SK-N-MC (cell line): Measurements from ENCODE around the gene DCAF11.

ENCODE experiments used
- DNase-seq: peaks from one replicate; pipeline ENCODE4 v3.0.0-alpha.2; 2011; ENCODE audit warnings: low read depth, low spot score
- H3K27ac ChIP-seq: fragments of 200-600 bp; sonication (generic); 2 replicates; pipeline ENCODE4 v1.5.1; 2016; ENCODE audit warnings: mixed run types
- H3K36me3 ChIP-seq: fragments of 200-600 bp; sonication (generic); 2 replicates; pipeline ENCODE4 v1.6.1; 2017; ENCODE audit warnings: antibody characterized with exemption, low read length, mixed read lengths; ENCODE audit not compliant: insufficient read depth
- H3K4me3 ChIP-seq: fragments of 200-600 bp; sonication (generic); 2 replicates; pipeline ENCODE4 v1.5.1; 2016
- H3K9ac ChIP-seq: fragments of 200-600 bp; sonication (generic); 2 replicates; pipeline ENCODE4 v1.8.0; 2017; ENCODE audit warnings: mixed run types, mixed read lengths; ENCODE audit not compliant: insufficient read length
- H3K9me3 ChIP-seq: fragments of 200-600 bp; sonication (generic); 2 replicates; pipeline ENCODE4 v1.6.1; 2017; ENCODE audit warnings: low read depth, mild to moderate bottlenecking, antibody characterized with exemption, low read length, moderate library complexity, mixed read lengths
- EZH2 ChIP-seq: fragments of 200-600 bp; sonication (generic); IDR thresholded peaks from one replicate; pipeline ENCODE4 v1.6.1; 2017; ENCODE audit warnings: antibody characterized with exemption
- FOXP2 ChIP-seq: optimal IDR thresholded peaks from 2 replicates; pipeline ENCODE3; 2011; ENCODE audit warnings: mild to moderate bottlenecking, moderate library complexity; ENCODE audit not compliant: insufficient read depth; ENCODE audit errors: extremely low read length, control extremely low read depth
- POLR2AphosphoS5 ChIP-seq: IDR thresholded peaks from 2 replicates; pipeline ENCODE4 v1.6.1; 2012; ENCODE audit warnings: mild to moderate bottlenecking, low read depth, low read length, borderline replicate concordance

DCAF11 gene

DNA sequence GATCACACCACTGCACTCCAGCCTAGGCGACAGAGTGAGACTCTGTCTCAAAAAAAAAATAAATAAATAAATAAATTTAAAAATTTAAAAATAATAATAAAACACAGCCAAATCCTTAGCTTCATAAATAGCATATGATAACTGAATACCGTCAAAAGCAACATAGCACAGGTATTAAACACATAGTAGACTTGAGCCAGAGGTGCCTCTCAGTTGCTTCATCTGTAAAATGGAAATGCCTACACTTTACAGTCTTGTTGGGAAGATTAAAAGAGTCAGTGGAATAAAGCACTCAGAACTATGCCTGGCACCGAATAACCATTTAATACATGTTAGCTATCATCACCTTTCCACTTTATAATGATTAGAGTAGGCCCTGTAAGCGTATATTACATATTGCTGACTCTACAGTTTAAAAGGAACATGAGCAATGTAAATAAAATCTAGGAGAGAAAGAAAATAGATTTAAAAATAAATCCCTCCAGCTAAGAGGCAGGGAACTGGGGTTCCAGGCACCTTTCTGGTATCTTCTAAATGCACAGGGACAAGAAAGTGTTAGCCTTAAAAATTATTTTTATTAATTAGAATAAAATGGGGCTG is 7.8 kb upstream of the DCAF11 start:
- H3K4me3 ChIP-seq = no peak overlapping the region
- DNase-seq = no peak
- H3K27ac ChIP-seq = no peak overlapping the region
- H3K36me3 ChIP-seq = peaks cover 20% of the 10 kb centered on the region; the same call in 1 of the 2 replicates
- no peak overlapping the region for H3K9ac ChIP-seq
- TF ChIP-seq FOXP2 (no peak), EZH2 (no peak), POLR2AphosphoS5 (no peak)
- H3K9me3 ChIP-seq = no peaks in the 10 kb centered on the region

DNA sequence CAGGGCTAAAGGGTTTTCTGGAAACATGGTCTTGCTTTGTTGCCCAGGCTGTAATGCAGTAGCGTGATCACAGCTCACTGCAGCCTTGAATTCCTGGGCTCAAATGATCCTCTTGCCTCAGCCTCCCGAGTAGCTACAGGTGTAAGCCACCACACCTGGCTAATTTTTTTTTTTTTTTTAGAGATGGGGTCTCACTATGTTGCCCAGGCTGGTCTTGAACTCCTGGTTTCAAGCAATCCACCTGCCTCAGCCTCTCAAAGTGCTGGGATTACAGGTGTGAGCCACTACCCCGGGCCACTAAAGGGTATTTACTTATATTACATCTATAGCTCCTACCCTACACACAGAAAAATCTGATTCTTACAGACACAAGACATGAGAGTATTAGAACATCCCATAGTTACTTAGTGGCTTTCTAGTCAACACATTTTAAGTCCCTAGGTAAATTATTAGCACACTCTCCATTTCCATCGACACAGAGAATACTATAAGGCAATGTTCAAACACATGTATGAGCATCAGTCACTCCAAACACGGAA is 6.2 kb upstream of the DCAF11 start:
- Histone ChIP-seq H3K9me3 (no peaks in the 10 kb centered on the region), H3K27ac (no peak overlapping the region), H3K4me3 (no peak overlapping the region), H3K36me3 (peaks cover 7% of the 10 kb centered on the region; the same call in 1 of the 2 replicates), H3K9ac (no peak overlapping the region)
- no peak for TF ChIP-seq POLR2AphosphoS5
- TF ChIP-seq FOXP2 = no peak
- TF ChIP-seq EZH2 = no peak
- no peak for DNase-seq

DNA sequence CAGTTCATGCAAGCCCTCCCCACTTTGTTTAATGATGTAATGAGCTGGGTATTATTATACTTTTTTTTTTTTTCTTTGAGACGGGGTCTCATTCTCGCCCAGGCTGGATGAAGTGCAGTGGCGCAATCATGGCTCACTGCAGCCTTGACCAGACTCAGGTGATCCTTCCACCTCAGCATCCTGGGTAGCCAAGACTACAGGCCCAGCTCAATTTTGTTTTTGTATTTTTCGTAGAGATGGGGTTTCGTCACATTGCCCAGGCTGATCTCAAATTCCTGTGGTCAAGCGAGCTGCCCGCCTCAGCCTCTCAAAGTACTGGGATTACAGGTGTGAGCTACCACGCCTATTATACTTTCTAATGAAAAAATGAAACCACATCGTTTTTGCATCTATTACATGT is 4.5 kb upstream of the DCAF11 start:
- no peak for TF ChIP-seq POLR2AphosphoS5
- TF ChIP-seq FOXP2 = no peak
- TF ChIP-seq EZH2 = no peak
- Histone ChIP-seq H3K9ac (no peak overlapping the region), H3K9me3 (no peaks in the 10 kb centered on the region), H3K4me3 (no peak overlapping the region), H3K36me3 (no peaks in the 10 kb centered on the region; the same call in 1 of the 2 replicates), H3K27ac (no peak overlapping the region)
- no peak for DNase-seq

- Histone ChIP-seq H3K9me3 (no peaks in the 10 kb centered on the region), H3K9ac (no peak overlapping the region), H3K36me3 (no peaks in the 10 kb centered on the region), H3K4me3 (no peak overlapping the region), H3K27ac (no peak overlapping the region)
- TF ChIP-seq POLR2AphosphoS5 (no peak), EZH2 (no peak), FOXP2 (no peak)
- no peak for DNase-seq
Measured at GRCh38 chr14:24110523-24110922, 4.1 kb upstream of the DCAF11 start.

- no peak for TF ChIP-seq EZH2
- TF ChIP-seq FOXP2 = no peak
- no peak for TF ChIP-seq POLR2AphosphoS5
- DNase-seq = no peak
- Histone ChIP-seq H3K9me3 (no peaks in the 10 kb centered on the region), H3K27ac (peak overlapping the region; percentile 94), H3K9ac (peak overlapping the region; percentile 87), H3K36me3 (peaks cover under 1% of the 10 kb centered on the region; the same call in 1 of the 2 replicates), H3K4me3 (peak overlapping the region; percentile 96)
Measured at GRCh38 chr14:24113379-24113800, 1.2 kb upstream of the DCAF11 start.

DNA sequence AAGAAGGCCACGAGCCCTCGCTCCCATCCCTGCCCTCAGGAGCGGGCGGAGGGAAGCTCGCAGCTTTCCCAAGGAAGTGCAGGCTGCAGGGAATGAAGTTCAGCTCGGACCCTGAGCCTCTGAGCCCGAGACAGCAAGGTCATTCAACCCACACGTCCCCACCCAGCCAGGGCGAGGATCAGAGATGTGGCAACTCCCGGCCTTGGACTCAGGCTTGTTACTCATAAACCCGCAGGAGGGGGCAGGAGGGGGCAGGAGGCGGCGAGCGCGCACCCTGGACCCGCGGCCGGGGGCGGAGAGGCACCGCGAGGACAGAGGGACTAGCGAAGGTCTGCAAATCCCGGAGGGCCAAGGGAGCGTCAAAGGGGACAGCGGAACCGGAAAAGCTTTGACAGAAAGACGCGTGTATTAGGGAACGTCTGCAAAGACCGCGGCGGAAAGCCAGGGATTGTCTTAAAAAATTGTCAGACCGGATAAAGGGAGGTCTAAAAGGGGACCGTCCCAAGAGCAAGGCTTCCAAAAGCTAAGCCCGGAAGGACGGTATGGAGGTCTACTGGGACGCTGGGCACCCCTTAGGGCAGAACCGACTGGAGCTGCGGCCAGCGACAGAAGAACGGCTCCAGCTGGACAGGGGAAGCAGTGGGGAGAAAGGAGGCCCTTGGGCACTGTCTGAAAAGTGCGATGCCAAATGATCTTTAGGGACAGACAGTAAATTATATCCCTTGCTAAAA is 611 bp upstream of the DCAF11 start:
- H3K4me3 ChIP-seq = peak overlapping the region; percentile 96
- no peaks in the 10 kb centered on the region for H3K9me3 ChIP-seq
- H3K9ac ChIP-seq = peak overlapping the region; percentile 87
- DNase-seq = no peak
- H3K36me3 ChIP-seq = peaks cover 6% of the 10 kb centered on the region; the same call in 1 of the 2 replicates
- TF ChIP-seq EZH2 = no peak
- TF ChIP-seq FOXP2 = no peak
- peak; percentile 74; the same call in 1 of the 2 replicates for TF ChIP-seq POLR2AphosphoS5
- peak overlapping the region; percentile 94 for H3K27ac ChIP-seq

- Histone ChIP-seq H3K9ac (peak overlapping the region; percentile 82), H3K27ac (no peak overlapping the region), H3K4me3 (peak overlapping the region; percentile 96), H3K36me3 (peaks cover 14% of the 10 kb centered on the region; the same call in 1 of the 2 replicates), H3K9me3 (no peaks in the 10 kb centered on the region)
- no peak for DNase-seq
- no peak for TF ChIP-seq POLR2AphosphoS5
- no peak for TF ChIP-seq EZH2
- no peak for TF ChIP-seq FOXP2
Measured at GRCh38 chr14:24115422-24116127, 998 bp downstream of the DCAF11 start.
